Neural cell (in vitro differentiated cells): ENCODE data around the gene SULT1A1.
"Not testable (repeated sequence)": the region's sequence is repeated elsewhere in the genome, so short reads cannot be mapped to it uniquely, and the experiment has no call there.

Experiments
- EP300 ChIP-seq: fragments of 450-650 bp; conservative IDR thresholded peaks from 2 replicates; pipeline ENCODE4 v1.6.1; 2014; ENCODE audit warnings: antibody characterized with exemption, mild to moderate bottlenecking, moderate library complexity; ENCODE audit not compliant: poor library complexity, severe bottlenecking
- EZH2 ChIP-seq: fragments of 200-600, 300-800 bp; shearing (Covaris generic), sonication (generic); IDR thresholded peaks from 2 replicates; pipeline ENCODE4 v1.6.1; 2014; ENCODE audit warnings: antibody characterized with exemption, low read length, borderline replicate concordance, mild to moderate bottlenecking; ENCODE audit not compliant: insufficient read depth, poor library complexity, severe bottlenecking
- MXI1 ChIP-seq: fragments of 450-650 bp; conservative IDR thresholded peaks from 2 replicates; pipeline ENCODE4 v1.6.1; 2014; ENCODE audit warnings: antibody characterized with exemption, mild to moderate bottlenecking; ENCODE audit not compliant: poor library complexity, severe bottlenecking
- POLR2AphosphoS5 ChIP-seq: IDR thresholded peaks from 2 replicates; pipeline ENCODE4 v1.6.1; 2012
- RAD21 ChIP-seq: fragments of 450-650 bp; conservative IDR thresholded peaks from 2 replicates; pipeline ENCODE4 v1.6.1; 2014; ENCODE audit warnings: antibody characterized with exemption, mild to moderate bottlenecking, moderate library complexity
- REST ChIP-seq: IDR thresholded peaks from 2 replicates; pipeline ENCODE4 v1.6.1; 2012; ENCODE audit warnings: borderline replicate concordance
- TAF1 ChIP-seq: IDR thresholded peaks from 2 replicates; pipeline ENCODE4 v1.6.1; 2012; ENCODE audit warnings: low read depth
- TF ChIP-seq, protein P1 (sequence below): fragments of 450-650 bp; IDR thresholded peaks from 2 replicates; pipeline ENCODE4 v1.5.1; 2014; ENCODE audit warnings: antibody characterized with exemption, mild to moderate bottlenecking, moderate library complexity; ENCODE audit not compliant: poor library complexity, severe bottlenecking

DNA sequence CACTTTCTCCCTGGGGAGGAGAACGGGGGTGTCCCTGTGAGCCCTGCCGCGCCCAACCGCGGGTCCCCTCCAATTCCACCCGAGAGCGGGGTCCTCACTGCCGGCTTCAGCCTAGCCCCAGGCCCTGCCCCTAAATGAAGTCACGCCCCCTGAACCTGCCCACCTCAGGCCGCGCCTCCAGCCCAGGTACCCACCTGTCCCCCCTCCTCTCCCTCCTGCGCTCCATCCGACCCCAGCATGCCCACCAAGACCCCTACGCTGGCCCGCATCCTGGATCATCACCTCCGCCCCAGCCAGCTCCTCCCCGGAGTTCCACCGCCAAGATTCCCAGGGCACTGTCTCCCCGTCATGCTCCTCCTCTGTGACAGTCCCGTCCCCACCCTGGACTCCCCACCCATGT, 8.9 kb downstream of the SULT1A1 start:
- not testable (repeated sequence) for TF ChIP-seq TAF1, RAD21, POLR2AphosphoS5, EP300, EZH2, REST, MXI1
- TF ChIP-seq, protein P1, sequence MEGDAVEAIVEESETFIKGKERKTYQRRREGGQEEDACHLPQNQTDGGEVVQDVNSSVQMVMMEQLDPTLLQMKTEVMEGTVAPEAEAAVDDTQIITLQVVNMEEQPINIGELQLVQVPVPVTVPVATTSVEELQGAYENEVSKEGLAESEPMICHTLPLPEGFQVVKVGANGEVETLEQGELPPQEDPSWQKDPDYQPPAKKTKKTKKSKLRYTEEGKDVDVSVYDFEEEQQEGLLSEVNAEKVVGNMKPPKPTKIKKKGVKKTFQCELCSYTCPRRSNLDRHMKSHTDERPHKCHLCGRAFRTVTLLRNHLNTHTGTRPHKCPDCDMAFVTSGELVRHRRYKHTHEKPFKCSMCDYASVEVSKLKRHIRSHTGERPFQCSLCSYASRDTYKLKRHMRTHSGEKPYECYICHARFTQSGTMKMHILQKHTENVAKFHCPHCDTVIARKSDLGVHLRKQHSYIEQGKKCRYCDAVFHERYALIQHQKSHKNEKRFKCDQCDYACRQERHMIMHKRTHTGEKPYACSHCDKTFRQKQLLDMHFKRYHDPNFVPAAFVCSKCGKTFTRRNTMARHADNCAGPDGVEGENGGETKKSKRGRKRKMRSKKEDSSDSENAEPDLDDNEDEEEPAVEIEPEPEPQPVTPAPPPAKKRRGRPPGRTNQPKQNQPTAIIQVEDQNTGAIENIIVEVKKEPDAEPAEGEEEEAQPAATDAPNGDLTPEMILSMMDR: not testable (repeated sequence)
